Skeletal muscle cell (primary cell): ENCODE measurements around the gene NIPAL3.
"Not testable (repeated sequence)": the region's sequence is repeated elsewhere in the genome, so short reads cannot be mapped to it uniquely, and the experiment has no call there.

Experiments
- DNase-seq: peaks from one replicate; pipeline ENCODE4 v3.0.0-alpha.2; 2010; ENCODE audit warnings: low read depth
- H3K4me3 ChIP-seq: 2 replicates; pipeline ENCODE4 v1.5.1; 2011; ENCODE audit warnings: low read depth, mild to moderate bottlenecking, control low read depth, low read length, moderate library complexity

Gene NIPAL3

DNA sequence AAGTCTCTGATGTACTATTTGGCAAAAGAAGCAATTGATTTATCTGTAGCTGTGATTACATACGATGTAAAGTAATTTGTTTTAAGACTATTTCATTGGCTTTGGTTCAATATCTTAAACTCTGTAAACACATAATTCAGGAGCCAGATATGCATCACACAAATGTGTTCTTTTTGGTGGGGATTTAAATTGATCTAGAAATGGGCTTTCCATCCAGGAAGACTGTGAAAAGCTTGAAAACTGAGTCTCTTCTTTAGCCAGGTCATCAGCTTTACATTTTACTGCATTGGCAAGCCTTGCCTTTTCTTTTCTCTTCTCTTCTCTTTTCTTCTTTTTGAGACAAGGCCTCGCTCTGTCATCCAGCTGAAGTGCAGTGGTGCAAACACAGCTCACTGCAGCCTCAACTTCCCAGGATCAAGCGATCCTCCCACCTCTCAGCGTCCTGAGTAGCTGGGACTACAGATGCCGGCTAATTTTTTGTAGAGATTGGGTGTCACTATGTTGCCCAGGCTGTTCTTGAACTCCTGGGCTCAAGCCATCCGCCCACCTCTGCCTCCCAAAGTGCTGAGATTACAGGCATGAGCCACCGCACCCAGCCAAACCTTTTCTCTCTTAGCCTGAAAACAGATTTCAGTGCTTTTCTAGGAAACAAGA, 88.4 kb downstream of the NIPAL3 start:
- no peak overlapping the region for H3K4me3 ChIP-seq
- no peak for DNase-seq

- H3K4me3 ChIP-seq: no peak overlapping the region
- DNase-seq: no peak
Observed at GRCh38 chr1:24504560-24504959, 89.0 kb downstream of the NIPAL3 start.

DNA sequence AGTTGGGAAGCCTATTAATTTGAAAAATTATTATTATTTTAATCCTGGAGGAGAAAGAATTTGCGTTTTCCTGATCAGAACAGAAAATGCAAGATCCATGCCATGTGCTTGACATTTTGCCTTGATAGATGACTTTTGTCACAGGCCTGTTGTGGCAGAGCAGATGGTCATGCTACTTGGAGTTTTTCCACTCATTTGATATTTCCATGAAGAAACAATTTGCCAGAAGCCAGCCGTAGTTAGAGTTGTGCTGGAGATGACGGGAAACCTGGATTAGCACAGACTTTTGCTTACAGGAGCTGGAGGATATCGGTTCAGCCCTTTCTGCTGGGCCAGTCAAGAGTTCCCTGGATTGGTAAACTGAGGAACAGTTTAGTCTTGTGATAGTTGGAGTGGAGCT, 90.2 kb downstream of the NIPAL3 start:
- H3K4me3 ChIP-seq: no peak overlapping the region
- DNase-seq: no peak

GRCh38 chr1:24506691-24507381, 91.2 kb downstream of the NIPAL3 start:
- no peak overlapping the region for H3K4me3 ChIP-seq

DNA sequence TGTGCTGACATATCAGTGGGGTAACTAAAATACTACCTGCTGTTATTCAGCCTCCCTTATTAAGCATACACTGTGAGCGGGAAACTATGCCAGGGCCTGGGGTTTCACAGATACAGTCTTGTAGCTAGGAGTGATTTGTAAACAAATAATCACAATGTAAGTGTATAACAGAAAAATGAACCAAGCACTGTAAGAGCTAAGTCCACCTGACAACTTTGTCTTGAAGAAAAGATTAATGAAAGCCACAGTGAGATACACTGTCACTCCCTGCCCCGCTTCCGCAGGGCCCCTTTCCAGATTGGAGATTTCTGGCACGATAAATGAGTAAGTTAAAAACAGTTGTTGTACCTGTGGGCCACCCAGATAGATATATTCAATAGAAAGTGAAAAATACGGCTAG, 91.8 kb downstream of the NIPAL3 start:
- no peak for DNase-seq
- no peak overlapping the region for H3K4me3 ChIP-seq

More at GRCh38 chr1:24506691-24507381, 91.2 kb downstream of the NIPAL3 start:
- no peak for DNase-seq

GRCh38 chr1:24508911-24509310, 93.3 kb downstream of the NIPAL3 start:
- DNase-seq: no peak
- no peak overlapping the region for H3K4me3 ChIP-seq

- DNase-seq: no peak
- no peak overlapping the region for H3K4me3 ChIP-seq
Observed at GRCh38 chr1:24513706-24514105, 98.1 kb downstream of the NIPAL3 start.

DNA sequence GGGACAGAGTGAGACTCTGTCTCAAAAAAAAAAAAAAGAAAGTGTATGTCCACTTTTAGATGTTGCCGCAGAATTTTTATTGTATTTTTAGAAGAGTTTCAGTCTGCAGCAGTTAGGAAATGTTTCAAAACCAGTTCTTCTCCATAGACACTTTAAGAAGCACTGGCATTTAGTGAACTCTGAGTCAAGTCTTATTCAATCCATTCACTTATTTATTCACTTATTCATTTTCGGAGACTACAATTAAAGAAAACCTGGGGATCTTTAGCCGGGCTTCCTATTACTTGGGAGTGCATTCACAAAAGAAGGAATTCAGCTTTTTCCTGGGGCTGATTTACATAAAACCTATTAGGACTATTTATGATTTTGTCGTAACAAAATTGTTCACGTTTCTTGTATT, 99.3 kb downstream of the NIPAL3 start:
- H3K4me3 ChIP-seq: no peak overlapping the region
- DNase-seq: no peak

DNA sequence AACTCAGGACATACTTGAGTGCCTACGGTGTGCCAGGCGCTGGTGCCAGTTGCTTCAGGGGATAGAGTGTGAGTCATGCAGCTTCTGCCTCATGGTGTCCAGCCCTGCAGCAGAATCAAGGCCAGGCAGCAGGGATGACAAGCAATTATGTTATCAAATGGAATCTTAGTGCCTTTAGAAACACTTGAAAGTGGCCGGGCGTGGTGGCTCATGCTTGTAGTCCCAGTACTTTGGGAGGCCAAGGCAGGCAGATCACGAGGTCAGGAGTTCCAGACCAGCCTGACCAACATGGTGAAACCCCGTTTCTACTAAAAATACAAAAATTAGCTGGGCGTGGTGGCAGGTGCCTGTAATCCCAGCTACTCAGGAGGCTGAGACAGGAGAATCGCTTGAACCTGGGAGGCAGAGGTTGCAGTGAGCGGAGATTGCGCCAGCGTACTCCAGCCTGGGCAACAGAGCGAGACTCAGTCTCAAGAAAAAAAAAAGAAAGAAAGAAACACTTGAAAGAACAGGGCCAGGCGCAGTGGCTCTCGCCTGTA, 100.1 kb downstream of the NIPAL3 start:
- not testable (repeated sequence) for DNase-seq, H3K4me3 ChIP-seq

DNA sequence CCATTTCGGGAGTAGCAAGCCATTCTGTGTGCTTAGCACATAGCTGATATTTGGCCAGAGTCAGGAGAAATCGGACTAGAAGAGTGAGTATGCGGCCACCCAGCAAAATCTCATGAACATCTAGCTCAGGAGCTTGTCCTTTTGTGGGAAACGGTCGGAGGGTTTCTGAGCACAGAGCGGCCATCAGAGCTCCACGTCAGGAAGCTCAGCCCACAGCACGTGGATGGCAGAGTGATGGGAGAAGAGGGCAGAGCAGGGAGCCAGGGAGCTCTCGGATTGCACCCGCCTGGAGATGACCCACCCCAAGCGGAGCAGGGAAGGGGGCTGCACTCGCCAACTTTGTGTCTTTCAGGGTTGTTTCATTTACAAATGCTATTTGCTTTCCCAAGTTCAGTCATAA, 100.9 kb downstream of the NIPAL3 start:
- no peak for DNase-seq
- no peak overlapping the region for H3K4me3 ChIP-seq

DNA sequence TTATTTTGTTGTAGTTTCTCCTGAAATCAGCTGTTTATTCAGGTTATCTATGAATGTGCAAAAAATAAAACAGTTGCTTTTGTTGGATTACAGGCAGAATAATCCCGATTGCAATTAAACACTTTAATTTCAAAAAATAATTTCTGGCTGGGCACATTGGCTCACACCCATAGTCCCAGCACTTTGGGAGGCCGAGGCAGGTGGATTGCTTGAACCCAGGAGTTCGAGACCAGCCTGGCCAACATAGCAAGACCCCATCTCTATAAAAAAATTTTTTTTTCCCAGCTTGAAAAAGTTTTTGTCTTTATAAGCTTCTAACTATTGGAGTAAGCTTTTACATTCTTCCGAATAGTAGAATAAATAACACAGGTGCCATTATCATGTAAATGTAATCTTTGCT, 102.3 kb downstream of the NIPAL3 start:
- no peak overlapping the region for H3K4me3 ChIP-seq
- no peak for DNase-seq

DNA sequence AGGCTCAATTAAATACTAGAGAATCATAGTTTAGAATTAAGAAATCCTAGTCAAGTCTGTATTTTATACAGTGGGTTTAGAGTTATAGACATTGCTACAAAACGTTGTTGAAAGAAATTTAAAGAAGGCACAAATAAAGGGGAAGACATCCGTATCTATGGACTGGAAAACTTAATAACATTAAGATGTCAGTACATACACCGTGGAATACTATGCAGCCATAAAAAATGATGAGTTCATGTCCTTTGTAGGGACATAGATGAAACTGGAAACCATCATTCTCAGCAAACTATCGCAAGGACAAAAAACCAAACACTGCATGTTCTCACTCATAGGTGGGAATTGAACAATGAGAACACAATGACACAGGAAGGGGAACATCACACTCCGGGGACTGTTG, 104.7 kb downstream of the NIPAL3 start:
- not testable (repeated sequence) for H3K4me3 ChIP-seq, DNase-seq
